Measurements from ENCODE around the gene TULP4.
"Not testable (repeated sequence)": the region's sequence is repeated elsewhere in the genome, so short reads cannot be mapped to it uniquely, and the experiment has no call there.

The TULP4 gene

DNA sequence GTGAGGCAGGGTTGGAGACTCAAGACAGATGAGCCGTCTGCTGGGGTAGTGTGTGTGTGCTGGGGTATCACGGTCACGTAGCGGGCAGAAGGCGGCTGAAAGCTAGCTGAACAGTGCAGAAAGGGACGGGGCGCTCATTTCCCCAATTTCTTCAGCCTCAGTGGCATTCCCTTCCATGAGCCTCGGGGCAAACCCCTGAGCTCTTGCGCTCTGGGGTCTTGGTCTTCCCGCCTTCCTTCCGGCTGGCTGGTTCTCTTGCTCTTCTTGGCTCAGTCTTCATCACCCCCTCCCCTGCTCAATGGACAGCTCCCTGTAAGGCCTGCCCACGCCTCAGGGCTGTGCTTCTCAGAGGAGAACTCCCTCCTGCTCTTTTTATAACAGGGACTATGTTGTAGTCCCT is 232.2 kb downstream of the TULP4 start:
- DNase-seq = no peak

DNA sequence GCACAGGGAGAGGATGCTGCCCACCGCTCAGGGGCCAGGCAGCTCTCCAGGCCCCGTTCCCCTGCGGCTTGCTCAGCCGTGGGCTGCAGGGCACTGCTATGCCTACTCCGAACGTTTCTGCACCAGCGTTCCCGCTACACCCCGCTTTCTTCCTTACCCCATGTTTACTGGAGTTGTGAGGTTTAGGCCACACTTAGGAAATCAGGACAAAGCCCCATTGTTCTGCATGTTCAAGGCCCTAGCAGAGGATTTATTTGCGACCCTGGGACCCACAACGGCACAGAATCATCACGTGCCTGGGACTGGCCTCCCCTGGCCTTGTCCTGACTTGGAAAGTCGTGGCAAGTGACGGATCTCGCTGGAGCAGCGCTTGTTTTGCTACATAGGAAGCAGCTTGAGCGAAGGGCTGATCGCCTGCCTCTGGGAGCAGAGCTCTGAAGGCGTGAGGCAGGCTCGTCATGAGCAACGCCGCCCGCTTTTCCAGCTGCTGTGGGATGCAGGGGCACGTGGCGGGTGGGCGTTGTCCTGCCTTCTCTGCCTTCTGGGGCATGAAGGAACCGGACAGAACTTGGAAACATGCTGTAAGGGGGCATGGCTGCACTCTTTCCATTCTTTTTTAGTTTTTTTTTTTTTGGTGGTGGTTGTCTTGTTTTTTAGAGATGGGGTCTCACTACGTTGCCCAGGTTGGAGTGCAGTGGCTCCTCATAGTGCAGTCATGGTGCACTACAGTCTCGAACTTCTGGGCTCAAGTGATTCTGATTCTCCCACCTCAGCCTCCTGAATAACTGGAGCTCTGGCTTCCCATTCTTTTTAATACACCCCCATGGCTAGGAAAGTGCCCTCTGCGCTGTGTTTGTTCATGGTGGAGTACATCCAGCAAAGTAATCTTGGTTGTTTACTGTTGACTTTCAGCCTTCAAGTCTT is 233.0 kb downstream of the TULP4 start:
- no peak for DNase-seq

DNA sequence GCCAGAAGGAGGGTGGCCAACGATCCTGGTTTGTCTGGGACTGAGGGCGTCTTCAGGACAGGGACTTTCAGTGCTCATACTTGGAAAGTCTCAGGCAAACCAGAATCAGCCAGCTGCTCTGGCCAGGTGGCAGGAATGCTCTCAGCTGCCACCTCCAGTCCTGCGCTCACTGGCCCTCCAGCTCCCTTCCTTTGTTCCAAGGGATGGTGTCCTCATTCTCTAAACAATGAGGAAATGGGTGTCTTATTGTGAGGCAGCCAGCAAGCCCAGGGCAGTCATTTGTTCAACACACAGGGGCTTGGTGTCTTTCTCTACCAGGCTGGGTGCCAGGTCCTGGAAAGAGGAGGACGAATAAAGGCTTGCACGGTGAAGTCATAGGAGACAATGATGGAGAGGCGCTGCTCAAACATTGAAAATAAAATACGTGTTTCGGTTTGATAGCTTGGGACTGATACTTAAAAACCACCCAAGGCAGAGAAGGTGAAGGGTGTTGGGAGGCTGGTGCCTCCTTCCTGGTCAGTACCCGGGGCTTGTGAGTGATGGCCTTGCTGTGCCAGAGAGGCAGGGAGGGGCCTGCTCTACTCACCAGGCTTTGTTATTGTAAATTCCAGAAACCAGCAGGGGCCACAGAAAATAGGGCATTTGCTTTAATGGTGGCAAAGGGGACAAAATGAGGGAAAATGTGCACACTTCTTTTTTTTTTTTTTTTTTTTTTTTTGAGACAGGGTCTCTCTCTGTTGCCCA is 236.3 kb downstream of the TULP4 start:
- DNase-seq = no peak

DNA sequence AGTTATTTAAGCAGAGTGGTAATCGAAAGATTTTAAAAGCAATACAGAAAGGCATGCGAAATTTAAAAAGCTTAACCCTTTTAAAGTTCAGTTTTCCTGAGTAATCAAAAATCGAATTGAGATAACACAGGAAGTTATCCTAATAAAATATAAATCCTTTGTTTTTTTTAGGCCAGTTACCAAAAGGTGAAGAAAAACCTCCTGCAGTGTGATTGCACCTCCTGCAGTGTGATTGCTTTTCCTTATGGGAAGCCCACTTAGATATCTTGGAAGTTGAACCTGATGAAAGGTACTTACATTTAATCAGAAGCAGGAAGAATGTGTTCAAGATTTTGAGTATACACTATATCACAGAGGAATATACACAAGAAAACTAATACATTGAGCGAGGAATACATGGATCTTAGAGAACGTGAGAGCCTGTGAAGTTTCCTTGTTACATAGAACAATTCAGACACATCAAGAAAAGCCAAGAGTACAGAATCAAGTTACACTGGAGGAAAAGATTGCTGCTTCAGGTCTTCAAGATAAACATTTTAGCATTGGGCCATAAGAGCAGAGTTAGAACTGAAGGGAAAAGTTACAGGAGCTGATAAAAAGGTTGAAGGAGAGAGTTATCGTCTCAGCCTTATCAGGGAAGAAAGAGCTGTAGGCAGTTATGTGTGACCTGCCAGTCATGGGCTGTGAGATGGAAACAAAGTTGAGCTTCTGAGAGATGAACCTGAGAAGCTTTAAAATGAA is 240.0 kb downstream of the TULP4 start:
- DNase-seq = peak; percentile 72

DNA sequence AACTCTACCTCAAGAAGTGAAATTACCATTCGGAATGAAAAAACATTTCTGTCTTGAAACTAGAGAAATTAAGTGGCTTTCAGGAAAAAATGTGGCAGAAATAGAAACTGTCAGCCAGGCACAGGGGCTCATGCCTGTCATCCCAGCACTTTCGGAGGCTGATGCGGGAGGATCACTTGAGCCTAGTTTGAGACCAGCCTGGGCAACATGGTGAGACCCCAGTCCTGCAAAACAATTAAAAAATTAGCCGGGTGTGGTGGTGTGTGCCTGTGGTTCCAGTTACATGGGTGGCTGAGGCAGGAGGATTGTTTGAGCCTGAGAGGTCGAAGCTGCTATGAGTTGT is 240.5 kb downstream of the TULP4 start:
- DNase-seq = no peak

DNA sequence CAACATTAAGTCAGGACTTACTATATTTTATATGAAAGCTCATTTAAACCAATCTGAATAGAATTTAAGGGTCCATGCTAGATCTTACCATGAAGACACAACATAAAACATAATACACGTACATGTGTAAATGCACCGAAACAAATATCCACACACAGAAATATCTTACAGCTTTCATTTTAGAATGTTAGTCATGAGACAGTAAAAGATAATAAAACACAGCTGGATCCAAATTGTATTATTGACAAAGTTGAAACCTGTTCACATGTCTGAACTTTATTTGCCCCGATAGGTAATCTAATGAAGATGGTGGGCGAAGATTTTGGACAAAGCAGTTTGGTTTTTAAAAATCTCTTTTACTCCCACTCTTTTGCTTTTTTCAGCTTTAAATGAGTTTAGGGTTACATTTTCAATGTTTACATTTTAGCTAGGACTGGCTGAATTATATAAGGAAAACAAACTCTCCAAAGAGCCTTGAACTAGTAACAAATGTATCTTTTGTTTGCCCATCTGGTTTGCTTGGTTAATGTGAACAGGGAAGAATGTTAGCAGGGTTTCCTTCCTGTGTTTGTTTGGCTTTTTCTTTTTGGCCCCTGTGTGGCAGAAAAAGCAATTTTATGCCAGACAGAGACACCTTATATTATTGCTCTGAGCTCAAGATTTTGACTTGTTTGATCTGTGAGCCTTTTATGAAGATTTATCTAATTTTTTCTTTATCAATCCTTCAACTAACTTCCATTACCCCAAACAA is 242.5 kb downstream of the TULP4 start:
- DNase-seq = no peak

DNA sequence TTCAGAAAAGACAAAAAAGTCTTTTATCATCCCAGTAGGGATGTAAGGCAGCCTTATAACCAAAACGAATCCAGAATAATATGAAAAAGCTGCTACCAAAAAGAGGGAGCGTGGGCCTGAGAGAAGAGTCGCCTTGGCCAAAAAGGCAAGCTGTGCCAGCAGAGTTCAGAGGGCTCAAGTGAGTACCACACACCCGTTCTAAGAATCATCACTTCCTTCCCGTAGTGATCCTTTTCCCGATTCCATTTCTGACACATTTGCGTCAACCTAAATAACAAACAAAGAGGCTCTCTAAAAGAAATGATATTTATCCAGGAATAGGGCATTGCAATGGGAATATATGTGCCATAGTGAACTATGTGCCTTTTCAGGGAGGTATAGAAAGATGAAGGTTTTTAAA is 243.8 kb downstream of the TULP4 start:
- DNase-seq = no peak

DNA sequence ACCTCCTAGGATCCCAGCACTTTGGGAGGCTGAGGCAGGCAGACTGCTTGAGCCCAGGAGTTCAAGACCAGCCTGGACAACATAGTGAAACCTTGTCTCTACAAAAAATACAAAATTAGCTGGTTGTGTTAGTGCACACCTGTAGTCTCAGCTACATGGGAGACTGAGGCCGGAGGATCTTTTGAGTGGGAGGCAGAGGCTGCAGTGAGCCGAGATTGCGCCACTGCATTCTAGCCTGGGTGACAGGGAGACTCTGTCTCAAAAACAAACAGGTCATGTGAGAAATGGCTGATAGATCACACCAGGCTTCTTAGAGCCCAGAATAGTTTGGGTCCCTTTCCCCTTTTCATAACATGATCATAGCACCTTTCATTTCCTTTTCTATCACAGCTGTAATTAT is 244.8 kb downstream of the TULP4 start:
- not testable (repeated sequence) for DNase-seq

DNA sequence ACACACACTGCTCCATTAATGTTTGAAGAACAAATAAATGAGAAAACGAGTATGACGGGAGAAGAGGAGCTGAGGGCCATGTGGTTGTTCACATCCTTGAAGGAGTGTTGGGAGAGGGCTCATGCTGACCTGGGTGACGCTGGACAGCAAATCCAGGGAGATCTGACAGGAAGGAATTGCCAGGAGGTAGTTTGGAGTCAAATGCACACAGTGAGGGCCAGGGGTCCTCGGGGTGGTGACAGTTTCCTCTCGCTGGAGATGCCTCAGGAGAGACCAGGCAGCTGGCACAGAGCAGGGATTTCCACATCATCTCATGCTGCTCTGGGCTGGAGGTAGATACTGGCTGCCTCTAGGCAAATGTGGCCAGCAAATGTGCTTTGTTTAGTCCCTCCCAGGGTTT is 245.7 kb downstream of the TULP4 start:
- no peak for DNase-seq

DNA sequence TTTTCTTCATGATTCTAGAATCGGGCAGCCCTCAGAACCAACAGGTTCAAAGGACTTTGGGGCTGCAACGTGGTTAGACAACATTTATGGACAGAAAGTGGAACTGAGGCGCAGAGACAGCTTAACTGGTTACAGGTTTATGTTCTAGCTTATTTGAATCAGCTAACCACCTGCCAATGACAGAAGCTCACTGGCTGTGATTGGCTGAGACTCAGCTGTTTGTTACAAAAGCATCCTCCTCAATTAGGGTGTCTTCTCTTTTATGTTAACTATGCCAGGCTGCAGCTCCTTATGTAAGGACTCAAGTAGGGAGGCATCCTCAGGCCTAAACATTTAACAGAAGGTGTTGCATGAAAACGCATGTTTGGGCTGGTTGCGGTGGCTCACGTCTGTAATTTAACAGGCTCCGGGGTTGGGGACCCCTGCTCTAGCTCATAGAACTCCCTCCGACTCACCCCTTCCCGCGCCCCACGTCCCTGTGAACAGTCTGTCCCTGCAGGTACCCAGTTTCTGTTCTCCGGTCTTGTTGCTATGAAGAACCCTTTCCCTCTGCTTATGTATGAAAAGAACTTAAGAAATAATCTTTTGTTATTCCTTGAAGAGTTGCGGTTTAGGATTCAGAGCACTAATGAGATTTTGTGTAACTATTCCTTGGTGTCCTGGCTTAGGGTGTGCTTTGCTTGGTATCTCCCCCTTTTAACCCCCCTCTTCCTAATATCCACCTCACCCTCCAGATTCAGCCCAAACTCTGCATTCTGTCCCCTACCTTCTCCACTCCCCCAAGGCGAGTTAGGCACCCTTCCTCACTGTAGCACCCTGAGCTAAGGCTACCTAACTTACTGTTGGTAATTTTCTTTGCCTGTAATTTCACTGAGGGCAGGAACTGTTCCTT is 246.4 kb downstream of the TULP4 start:
- no peak for DNase-seq

DNA sequence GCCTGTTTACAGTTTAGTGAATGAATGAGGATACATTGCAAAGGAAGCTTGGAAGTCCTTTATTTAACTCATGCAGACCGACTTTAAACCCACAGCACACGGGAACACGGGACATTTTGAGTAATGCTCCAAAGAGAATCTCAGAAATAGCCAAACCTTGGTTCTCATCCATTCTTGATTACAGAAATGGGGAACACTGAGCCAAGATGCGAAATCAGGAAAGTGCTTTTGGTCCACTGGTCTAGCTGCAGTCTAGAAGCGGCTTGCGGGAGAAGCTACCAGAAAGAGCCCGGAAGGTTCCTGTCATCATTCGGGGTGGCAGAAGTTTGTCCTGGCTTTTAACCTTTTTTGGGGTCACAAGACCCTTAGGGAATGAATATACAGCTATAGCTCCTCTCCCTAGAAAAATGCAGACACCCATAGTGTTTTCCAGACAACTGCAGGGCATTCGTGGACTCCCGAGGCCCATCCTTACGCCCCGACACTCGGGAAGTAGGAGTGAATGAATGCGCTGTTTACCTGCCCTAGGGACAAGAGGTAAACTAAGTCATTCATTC is 247.2 kb downstream of the TULP4 start:
- DNase-seq = peak; percentile 31

DNA sequence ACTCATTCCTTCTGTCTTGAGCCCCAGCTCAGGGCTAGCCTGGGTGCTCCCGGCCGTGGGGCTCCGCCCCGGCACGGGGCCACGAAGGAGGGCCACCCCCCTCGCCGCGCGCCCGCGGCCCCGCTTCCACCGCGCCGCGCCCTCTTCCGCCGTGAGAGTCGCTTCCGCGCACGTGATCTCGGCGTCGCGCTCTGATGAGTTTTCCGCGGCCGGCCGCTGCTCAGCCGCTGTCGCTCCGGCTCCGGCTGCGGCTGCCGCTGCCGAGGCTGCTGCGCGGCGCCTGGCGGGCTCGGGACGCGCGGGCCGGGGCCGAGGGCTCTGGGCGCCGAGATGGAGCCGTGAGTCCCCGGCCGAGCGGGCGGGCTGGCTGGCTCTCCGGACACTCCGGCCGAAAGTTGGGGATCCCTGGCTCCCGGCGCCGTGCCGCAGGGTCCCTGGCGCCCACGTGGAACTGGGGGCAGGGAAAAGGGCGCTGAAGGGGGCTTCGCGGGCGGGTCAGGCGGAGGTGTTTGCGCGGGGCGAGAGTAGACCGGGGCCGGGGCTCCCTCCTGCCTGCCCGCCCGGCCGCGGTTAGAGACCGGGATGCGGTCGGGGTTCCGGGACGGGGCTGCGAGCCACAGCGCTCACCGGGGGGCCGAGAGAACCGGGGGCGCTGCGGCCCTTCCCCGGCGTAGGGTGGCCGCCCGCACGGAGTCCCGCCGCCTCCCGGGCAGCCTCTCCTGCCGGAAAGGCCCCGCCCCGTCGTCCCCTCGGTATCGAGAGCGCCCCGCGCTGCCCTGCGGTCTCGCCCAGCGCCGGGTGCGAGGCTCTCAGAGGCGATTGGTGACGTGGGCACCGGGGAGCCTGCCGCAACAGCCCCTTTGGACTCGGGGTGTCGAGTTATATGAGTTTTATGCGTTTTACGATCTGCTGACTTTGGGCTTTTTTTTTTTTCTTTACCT is 247.9 kb downstream of the TULP4 start, which contains the start of gene TMEM181:
TSS of gene TMEM181 (plus strand) at position 197 of the 941 bp plus-strand sequence. CDS start at position 331, 134 bp downstream.
- DNase-seq = peak; percentile 93

DNA sequence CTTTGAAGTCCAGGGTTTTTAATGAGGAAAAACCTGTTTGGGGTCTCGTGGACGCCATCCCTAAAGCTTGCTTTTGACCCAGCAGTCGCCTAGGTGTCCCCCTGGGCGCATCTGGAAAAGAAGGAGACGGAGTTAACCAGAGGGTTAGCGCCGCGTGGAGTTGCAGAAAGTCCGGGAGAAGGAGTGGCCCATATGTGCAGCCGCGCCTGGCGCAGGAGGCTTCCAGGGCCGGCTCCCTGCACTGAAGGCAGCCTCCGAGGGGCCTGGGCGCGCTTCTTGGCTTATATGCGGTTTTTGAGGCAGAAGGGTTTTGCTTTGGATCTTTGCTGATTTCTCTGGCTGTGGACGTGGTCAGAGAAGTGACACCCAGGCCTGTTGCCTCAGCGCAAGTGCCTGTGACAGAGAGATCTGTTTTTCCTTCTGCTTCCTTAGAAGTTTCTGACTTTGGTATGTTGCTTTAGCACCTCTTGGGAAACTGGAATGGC is 248.6 kb downstream of the TULP4 start:
- peak; percentile 61 for DNase-seq
